HG03064 (cell line): ENCODE results near the gene PSORS1C2.

Experiments
- ATAC-seq: cut with Tn5 transposase; IDR thresholded peaks from one replicate; pipeline ENCODE4 v1.9.1; 2021; ENCODE audit warnings: low read depth; ENCODE audit not compliant: unreplicated experiment

PSORS1C2 gene

DNA sequence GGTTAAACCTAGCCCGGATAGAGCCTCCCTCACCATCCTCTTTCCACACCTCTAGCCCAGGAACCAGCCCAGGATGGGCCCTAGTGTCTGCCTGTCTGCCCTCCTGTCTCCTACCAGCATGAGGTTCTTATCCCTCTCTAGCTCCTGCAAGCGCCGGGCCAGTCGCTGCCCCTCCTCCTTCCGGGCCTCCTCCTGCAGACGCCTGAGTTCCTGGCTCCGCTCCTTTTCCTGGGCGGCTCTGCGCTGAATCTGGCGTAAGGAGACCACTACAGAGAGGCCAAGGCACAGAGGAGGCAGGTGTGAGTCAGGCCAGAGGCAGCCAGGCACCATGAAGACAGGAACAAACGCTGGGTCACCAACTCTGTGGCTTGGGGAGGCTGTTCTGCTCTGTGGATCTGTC, 4.3 kb upstream of the PSORS1C2 start:
- no peak for ATAC-seq

DNA sequence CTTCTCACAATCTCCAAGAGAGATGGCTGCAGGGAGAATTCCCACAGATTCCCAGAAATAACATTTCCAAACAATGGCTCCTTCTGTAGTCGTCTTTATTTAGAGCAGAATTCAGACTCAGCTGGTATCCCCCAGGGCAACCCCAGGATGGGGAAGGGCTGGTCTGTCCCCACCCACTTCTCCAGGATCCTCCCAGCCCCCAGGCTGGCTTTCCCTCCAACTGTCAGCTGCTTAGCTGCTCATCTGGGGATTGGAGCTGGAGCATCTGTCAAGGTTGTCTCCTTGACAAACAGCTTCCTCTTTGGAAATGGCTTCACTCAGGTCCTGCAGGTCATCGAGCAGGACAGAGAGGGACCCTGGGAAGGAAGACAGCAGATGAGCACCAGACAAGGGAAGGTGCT, 3.5 kb upstream of the PSORS1C2 start:
- ATAC-seq, result no peak

DNA sequence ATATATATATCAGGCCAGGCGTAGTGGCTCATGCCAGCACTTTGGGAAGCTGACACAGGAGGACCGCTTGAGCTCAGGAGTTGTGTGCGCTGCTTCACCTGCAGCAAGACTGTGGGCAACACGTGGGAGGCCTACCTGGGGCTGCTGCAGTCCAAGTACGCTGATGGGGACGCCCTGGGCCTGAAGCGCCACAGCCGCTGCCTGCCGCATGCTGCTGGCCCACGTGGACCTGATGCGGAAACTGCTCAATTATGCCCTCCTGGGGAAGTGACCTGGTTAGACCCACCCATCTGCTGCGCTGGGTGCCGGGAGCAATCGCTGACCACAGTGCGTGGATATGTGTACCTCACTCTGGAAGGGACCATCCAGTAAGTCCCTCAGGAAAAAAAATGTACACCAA, 1.8 kb upstream of the PSORS1C2 start:
- ATAC-seq, result no peak

DNA sequence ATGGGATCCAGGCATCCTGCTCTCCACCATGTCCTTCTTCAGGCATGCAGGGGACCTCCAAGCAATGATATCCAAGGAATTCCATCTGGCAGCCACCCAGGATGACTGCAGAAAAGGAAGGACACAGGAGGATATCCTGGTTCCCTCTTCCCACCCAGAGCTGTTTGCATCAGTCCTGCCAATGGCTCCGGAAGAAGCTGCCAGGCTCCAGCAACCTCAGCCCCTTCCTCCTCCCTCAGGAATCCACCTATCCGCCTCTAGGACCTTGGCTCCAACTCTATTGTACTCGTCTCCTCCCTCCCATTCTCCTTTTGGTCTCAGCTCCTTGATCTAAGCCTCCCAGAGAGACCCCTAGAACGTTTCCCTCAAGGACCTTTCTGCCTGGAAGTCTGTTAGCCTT, 733 bp upstream of the PSORS1C2 start:
- no peak for ATAC-seq

DNA sequence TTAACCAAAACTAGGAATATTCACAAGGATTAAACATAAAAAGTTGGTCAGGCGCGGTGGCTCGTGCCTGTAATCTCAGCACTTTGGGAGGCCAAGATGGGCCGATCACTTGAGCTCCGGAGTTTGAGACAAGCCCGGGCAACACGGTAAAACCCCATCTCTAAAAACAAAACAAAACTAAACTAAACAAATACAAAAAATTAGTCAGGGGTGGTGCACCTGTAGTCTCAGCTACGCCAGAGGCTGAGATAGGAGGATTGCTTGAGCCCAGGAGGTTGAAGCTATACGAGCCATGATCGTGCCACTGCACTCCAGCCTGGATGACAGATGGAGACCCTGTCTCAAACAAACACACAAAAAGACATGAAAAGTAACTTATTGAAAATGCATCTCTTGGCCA, 3.2 kb downstream of the PSORS1C2 start:
- no peak for ATAC-seq

DNA sequence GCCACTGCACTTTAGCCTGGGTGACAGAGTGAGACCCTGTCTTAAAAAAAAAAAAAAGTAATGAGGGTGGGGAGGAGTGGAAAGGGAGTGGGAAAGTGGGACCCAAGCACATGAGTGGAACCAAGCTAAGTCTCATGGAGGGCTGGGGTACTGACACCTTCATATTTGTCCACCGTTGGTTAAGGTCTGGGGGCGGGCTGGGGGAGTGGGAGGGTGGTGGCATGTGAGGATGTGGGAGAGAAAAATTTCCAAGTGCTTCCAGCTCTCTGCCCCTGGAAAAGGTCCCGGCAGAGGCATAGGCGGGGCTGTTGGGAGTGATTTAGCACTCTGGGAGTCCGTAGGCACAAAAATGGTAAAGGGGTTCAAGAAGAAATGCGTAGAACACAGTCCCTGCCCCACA, 6.1 kb downstream of the PSORS1C2 start:
- no peak for ATAC-seq

DNA sequence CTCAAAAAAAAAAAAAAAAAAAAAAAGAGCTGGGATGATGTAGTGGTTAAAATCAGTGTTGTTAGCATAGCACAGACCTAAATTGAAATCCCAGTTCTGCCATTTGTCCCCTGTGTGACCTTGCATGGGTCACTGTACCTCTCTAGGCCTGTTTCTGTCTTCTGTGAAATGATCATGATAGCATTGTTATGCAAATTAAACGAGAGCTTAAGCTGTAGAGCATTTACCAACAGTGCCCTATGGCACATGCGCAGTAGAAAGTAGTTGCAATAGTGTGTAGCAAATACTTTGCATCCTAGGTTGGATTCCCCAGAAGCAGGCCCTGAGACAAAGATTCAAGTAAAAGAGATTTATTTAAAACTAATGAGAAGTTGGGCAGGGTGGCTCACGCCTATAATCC, 7.3 kb downstream of the PSORS1C2 start:
- ATAC-seq, result no peak

DNA sequence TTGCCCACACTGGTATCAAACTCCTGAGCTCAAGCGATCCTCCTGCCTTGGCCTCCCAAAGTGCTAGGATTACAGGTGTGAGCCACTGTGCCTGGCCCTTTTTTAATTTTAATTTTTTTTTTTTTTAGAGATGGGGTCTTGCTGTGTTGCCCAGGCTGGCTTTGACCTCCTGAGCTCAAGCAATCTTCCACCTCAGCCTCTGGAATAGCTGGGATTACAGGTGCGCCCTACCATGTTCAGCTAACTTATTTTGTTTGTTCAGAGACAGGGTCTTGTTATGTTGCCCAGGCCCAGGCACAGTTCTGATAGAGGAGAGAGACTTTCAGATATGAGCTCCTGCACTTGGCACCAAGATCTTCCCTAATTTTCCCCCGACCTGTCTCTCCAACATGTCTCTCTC, 8.1 kb downstream of the PSORS1C2 start:
- no peak for ATAC-seq

DNA sequence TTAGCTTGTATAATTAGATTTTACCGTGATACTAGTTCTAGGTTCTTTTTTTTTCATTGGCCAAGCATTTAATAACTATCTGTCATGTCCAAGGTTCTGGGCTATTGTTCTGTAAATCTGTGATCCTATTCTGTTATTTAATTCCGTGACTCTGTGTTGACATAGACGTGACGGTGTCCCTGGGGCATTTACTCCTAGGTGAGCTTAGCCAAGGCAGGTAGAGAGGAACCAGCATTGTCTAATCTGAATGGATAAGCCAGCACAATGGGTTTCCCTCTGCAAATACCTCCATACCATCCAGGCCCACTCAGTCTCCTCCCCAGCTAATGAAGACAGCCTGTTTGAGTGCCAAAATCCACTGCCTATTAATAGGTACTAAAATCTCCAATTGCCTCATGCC, 9.7 kb downstream of the PSORS1C2 start:
- no peak for ATAC-seq

DNA sequence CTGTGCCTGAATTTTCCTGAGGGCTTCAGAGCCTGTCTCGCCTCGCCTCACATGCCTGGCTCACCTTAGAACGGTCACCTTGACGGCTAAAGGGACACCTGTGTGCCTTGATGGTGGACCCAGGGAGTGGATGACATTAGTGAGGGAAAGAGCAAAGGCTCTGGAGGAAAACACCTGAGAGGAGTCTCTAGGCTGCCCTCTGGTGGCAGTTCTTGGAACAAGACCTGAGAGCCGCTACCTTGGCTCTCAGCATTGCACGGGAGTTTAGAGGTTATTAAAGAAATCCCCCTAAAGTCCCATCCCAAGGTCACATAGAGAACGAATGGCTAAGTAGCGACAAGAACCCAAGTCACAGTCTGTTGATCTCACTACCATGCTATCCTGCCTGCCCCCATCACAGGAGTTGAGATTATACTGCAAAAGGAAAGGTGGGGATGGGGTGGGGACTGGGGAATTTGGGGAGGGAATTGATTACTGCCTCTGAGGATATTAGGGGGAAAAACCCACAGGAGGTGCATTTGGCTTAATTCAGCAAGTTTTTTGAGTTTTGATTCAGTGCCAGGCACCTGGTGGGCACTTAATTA, 10.7 kb downstream of the PSORS1C2 start:
- ATAC-seq, result no peak

DNA sequence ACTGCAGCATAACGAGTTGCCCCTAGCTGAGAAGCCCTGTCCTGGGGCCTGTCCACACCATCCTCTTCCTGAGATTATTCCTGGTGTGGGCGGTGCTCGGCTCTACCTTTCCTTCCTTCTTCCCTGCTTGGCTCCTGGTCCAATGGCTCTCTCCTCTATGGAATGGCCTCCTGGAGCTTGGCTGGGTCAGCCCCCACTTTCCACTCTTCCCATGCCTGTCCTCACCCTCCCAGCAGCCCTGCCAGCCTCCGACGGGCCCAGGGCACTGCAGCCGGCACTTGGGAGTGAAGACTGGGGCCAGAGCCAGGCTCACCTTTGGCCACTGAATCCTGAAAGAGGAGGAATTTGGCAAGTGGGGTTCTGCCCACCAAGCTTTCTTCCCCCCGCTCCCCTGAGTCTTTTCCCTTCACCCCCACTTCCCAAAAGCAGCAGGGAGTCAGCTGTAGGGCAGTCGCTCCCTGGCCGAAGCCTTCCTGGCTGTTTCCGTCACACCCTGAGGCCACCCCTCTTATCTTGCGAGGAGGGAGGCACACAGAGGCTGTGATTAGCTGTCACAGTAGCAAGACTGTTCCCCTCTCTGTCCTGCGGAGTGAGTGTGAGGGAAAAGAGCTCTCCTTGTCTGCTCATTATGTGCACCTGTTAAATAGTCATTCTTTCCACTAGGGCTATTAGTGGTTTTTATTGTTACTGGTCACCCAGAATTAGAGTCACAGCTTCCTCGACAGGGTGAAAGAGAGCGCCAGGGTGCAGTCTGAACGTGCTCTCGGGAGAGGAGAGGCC, 12.3 kb downstream of the PSORS1C2 start:
- ATAC-seq, result no peak

DNA sequence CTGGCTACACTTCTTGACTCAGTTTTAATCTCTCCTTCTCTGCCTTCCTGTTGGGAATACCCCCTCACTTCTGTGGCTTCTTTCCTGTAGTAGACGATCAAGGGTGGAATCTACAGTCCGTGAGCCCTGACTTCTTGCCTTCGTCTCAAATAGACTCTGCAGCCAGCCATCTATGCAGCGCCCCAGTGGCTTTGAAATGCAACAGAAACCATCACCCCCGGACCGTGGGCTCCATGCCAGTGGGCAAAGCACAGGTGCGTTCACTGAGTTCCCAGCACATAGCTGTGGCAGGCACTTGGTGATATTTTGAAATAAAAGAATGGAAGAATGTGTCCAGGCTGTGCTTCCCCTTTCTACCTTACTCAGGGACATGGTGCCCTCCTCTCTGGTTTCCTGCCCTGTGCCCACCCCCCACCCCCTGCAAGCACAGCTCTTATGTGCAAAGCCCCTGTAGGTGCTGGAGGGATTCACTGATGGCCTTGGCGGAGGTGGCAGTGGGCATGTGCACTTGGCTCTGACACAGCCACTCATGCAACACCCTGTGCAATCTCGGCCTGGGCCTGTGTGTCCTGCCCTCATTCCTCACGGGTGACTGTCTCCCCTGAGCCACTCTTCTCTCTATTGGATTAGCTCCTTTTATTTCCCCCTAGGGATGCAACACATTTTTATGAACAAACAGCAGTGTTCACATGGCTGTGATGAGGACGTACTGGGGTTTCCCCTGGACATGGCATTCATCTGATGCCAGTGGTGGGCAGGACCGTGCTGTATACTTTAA, 13.1 kb downstream of the PSORS1C2 start:
- ATAC-seq, result no peak

DNA sequence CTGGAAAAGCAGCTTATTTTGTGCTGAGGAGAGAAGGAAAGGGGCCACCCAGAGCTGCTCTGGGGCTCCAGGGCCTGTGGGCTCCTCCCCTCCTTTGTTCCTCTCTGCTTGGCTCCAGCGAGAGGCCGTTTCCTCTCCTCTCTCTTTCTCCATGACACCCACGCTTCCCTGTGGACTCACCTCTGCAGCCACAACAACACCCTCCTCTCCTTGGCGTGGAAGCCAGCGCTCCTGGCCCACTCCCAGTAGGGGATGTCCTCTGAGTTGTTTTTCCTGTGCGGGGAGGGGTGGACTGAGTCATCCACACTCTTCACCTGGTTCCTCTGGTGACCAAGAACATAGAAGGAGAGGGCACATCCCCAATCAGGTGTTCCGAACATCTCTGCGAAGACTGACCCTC, 13.7 kb downstream of the PSORS1C2 start:
- no peak for ATAC-seq

DNA sequence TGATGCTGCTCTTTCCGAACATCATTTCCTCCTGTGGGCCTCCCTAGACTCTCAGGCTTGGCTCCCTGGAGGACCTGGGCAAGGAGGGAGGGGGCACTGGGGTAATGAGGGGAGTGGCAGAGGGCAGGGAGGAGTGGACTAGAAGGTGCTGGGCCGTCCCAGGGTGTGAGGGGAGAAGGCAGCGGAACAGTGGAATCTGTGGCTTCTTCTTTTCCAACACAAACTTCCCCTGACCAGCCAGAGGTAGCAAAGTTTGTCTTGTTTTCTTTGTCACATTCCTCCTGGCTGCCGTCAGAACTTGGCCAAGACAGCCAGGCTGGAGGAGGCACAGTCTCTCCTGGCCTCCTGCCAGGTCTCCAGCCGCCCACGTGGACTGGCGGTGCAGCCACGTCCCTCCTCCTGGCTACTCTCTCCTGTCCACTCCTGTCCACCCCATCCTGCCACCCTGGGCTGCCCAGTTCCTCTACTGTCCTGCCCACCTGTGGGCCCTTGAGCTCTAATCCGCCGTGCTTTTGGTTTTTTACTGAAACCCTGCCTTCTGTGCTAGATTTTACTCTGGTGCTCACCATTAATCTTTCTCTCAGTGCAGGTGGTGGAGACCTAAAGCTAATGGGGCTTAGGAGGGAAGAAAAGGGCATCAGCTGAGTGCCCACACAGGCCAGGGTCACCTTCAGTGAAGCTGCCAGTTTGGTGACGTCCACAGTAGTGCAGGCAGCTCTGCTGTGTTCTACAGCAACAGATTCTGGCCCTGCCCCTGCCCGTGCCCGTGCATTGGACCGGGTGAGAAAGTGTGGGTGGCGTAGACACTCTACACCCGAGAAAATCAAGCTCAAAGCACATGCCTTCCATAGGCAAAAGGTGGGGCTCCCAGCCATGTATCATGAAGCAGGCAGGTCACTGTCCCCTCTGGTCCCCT, 15.8 kb downstream of the PSORS1C2 start:
- no peak for ATAC-seq

DNA sequence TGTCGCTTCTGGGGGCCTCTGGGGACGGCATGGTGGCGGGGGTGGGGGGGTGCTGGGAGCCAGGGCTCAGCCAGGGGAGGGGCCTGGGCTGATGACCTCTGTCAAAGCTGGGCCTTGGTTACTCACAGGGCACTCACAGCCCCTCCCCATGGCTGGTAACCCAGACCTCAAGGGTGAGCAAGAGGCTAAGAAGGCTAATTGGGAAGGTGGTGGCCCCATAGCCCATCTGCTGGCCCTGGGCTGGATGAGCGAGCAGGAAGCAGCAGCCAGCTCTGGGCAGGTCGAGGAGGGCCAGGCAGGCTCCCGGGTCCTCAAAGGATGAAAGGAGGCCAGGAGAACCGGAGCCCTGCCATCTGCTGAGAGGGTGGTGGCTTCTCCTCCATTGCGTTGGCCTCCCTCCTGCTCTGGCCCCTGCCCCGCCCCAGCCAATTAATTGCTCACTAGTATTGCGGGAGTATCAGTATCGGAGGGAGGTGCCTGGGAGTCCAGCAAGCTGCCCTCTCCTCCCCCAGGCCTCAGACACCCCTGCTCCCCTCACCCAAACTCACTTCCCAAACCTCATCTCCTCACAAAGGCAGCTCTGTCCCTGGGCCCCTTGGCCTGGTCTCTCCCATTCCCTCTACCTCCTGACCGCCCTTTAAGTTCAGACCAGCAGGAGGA, 17.6 kb downstream of the PSORS1C2 start:
- ATAC-seq, result no peak

DNA sequence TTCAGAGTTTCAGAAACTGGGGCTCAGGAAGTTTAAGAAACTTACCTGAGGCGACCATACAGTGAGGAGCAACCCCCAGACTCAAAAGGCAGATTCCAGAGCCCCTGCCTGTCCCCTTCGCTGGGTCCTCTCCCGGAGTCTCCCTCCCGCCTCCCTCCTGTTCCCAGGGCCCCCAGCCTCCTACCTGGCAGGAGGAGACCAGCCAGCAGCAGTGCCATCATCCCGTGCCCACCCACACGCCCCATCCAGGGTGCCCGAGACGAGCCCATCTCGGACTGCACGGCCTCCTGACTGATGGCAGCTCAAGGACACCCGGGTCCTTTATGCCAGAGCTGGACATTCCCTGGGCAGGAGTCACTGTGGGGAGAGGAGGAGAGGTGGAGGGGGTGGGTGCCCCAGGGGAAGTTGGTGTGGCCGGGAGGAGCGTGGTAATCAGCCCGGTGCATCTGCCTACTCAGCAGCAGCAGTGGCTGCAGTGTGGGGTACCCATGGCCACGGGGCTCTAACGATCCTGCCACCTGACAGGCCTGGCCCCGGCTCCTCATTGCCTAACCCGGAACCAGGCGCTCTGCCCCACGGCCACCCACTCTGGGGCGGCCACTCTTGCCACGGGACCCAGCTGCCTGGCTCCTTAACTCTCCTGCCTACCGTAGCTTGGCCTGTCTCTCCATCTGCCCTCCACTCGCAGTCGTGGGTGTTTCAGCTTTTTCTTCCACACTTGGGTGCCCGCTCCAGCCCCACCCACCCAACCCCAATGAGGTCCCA, 18.5 kb downstream of the PSORS1C2 start, which contains the start of gene CDSN:
TSS of gene CDSN (minus strand) at position 296 of the 765 bp plus-strand sequence. CDS start at position 269, 27 bp downstream.
- ATAC-seq, result no peak

DNA sequence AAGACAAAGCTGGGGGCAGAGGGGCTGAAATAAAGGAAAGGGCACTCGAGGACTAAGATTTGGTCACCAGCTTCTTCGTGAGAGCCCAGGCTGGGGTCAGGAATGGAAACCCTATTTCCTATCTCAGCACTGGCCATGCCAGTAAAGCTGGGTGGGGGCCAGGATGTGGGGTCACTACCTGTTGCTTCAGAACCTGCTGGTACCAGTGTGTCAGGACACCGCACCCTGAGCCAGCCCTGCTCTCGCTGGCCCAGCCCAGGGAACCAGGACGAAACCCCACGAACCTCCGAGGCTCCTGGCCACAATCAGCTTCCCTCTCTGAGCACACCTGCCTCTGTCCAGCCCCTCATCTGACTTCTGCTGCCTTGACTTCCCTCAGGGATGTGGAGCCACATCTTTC, 20.7 kb downstream of the PSORS1C2 start:
- ATAC-seq, result no peak

DNA sequence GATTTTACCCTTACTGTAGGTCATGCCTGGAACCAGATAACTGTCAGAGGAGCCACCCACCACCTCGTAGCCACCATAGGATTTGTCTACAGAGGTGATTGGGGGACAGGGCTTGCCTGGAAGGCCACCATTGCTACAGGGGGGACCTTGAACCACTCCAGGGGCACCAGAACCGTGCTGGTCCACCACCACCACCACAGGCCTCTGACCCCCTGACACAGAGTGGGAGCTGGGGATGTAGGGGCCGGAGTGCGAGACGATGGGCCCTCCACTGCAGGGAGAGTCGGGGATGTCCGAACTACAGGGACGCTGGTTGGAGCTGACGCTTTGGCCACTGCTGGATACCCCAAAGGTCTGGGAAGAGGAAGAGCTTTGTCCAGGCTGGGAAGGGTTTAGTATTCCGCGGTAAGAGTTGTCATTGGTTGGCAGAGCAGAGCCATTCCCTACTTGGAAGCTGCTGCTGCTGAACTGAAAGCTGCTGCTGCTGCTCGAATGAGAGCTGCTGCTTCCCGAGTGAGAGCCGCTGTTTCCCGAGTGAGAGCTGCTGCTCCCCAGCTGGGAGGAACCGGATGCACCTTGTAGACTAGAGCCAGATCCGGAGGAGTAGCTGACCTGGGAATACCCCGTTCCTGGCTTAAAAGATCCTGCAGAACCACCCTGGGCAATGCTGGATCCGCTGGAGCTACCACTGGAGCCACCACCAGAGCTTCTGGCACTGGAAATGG, 22.0 kb downstream of the PSORS1C2 start:
- ATAC-seq, result no peak
